GM18868 (cell line): ENCODE data around the gene CRHR2.

Experiments
- ATAC-seq: cut with Tn5 transposase; IDR thresholded peaks from one replicate; pipeline ENCODE4 v1.9.1; 2021; ENCODE audit warnings: mild to moderate bottlenecking, moderate library complexity; ENCODE audit not compliant: unreplicated experiment

The CRHR2 gene

GRCh38 chr7:30683306-30683705 is 1.1 kb upstream of the CRHR2 start:
- ATAC-seq: no peak

- ATAC-seq: no peak
Measured at GRCh38 chr7:30681815-30682211, 443 bp downstream of the CRHR2 start.

- no peak for ATAC-seq
Measured at GRCh38 chr7:30681331-30681797, 892 bp downstream of the CRHR2 start.

- no peak for ATAC-seq
Measured at GRCh38 chr7:30679664-30680063, 2.6 kb downstream of the CRHR2 start.

- no peak for ATAC-seq
Measured at GRCh38 chr7:30678805-30679204, 3.5 kb downstream of the CRHR2 start.

- no peak for ATAC-seq
Measured at GRCh38 chr7:30674876-30675275, 7.4 kb downstream of the CRHR2 start.

GRCh38 chr7:30674420-30674819 is 7.8 kb downstream of the CRHR2 start:
- no peak for ATAC-seq

- no peak for ATAC-seq
Measured at GRCh38 chr7:30671793-30672465, 10.3 kb downstream of the CRHR2 start.

- no peak for ATAC-seq
Measured at GRCh38 chr7:30668102-30668501, 14.2 kb downstream of the CRHR2 start.

- ATAC-seq: no peak
Measured at GRCh38 chr7:30667172-30667571, 15.1 kb downstream of the CRHR2 start.

GRCh38 chr7:30665449-30665848 is 16.8 kb downstream of the CRHR2 start:
- no peak for ATAC-seq

- no peak for ATAC-seq
Measured at GRCh38 chr7:30665043-30665442, 17.2 kb downstream of the CRHR2 start.

GRCh38 chr7:30664184-30664885 is 17.9 kb downstream of the CRHR2 start:
- no peak for ATAC-seq

GRCh38 chr7:30663414-30663813 is 18.8 kb downstream of the CRHR2 start:
- no peak for ATAC-seq

GRCh38 chr7:30662431-30662939 is 19.8 kb downstream of the CRHR2 start:
- ATAC-seq: no peak

GRCh38 chr7:30661926-30662325 is 20.3 kb downstream of the CRHR2 start:
- ATAC-seq: no peak

- no peak for ATAC-seq
Measured at GRCh38 chr7:30660331-30661255, 21.7 kb downstream of the CRHR2 start.

GRCh38 chr7:30659312-30659711 is 22.9 kb downstream of the CRHR2 start:
- ATAC-seq: no peak

GRCh38 chr7:30658479-30659074 is 23.7 kb downstream of the CRHR2 start:
- no peak for ATAC-seq

GRCh38 chr7:30657131-30657530 is 25.1 kb downstream of the CRHR2 start:
- ATAC-seq: no peak
